HG03575 (cell line): Measurements from ENCODE around the gene MXI1.
"Not testable (repeated sequence)": the region's sequence is repeated elsewhere in the genome, so short reads cannot be mapped to it uniquely, and the experiment has no call there.

Source experiments
- ATAC-seq: cut with Tn5 transposase; IDR thresholded peaks from one replicate; pipeline ENCODE4 v1.9.1; 2021; ENCODE audit not compliant: unreplicated experiment, insufficient number of reproducible peaks, low FRiP score; ENCODE audit errors: extremely low read depth

MXI1 gene

DNA sequence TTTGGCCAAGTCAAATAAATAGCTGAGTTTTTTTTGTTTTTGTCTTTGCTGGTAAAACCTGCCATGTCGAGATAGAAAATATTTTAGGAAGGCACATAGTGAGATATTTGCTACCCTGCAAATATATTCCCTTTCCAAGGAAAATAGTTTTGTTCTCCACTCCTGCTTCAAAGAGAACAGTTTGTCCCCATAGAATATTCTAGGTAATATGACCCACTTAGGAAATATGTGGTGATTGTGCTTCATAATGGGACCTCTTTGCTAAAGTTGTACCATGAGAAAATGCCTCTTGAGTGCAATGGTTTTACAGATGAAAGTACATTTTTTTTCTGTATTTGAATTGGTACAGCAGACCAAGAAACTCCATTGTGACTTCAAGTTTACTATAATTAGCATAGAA lies 55.8 kb downstream of the MXI1 start:
- no peak for ATAC-seq

DNA sequence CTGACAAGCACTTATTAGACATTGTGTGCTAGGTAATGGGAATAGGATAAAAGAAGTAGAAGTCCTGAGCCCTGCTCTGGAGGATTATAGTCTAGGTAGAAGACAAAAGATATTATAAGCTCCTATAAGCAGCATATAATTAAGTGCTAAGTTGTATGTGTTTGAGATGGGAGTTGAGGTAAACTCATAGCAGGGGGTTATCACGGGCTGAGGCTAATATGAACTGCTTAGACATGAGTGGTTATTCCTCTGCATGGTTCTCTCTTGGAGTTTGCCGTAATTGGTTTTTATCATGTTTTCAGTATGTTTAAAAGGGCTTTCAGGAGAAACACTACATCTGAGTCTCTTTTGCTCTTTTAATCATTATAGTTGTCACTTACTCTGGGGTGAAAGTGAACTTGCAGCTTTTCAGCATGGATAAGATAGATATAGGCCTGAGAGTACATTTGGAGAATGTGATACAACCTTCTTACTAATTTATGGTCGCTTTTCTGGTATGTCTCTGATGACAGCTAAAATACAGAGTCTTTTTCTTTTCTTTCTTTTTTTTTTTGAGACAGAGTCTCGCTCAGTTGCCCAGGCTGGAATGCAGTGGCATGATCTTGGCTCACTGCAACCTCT lies 58.3 kb downstream of the MXI1 start:
- no peak for ATAC-seq

DNA sequence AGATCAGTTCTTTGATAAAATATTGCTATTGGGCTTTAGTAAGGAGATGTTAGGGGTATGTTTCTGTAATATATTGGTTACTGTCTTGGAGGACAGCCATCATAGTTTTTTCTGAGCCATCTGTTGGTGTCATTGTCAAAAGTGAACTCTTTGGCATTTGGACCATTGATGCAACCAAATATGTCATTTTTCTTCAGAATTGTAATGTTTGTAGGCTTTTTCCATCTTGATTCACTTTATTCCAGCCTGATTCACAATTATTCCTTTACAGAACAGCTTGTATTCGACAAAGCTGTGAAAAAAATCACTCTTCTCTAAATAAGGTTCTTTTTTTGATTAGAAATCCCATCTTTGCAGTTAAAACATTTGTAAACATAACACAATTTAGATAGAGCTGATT lies 59.9 kb downstream of the MXI1 start:
- no peak for ATAC-seq

DNA sequence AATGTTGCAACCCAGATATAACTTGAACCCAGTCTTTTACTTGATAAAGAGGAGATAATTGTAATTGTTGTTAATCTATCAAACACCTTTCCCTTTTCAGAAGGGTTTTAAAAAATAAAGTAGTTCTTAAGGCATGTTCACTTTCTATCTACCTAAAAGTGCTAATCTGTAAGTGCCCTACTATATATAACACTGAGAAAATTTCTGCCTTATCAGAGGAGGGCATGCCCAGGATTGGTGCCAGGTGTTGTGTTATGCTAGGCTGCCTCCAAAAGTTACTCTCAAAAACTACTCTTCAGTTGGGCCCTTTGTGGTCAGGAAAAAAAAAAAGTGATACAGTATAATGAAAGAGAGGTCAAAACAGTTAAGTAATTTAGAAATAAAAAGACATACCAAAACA lies 61.0 kb downstream of the MXI1 start:
- no peak for ATAC-seq

DNA sequence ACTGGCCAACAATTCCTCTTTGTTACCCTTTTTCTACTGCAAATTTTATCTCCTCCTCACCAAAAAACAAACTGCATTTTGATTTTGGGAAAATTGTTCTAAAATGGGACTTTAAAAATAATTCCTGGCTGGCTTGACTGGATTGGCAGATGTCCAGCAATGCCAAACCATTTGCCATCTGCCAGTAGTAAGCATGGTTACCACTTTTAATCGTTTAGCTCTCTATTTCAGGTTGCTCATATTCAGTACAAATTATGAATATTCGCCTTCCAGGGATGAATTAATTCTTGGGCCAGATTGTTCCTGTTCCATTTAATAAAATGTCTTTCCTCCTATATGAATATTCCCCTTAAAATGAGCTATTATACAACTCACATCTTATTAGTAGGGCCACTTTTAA lies 61.6 kb downstream of the MXI1 start:
- ATAC-seq: no peak

DNA sequence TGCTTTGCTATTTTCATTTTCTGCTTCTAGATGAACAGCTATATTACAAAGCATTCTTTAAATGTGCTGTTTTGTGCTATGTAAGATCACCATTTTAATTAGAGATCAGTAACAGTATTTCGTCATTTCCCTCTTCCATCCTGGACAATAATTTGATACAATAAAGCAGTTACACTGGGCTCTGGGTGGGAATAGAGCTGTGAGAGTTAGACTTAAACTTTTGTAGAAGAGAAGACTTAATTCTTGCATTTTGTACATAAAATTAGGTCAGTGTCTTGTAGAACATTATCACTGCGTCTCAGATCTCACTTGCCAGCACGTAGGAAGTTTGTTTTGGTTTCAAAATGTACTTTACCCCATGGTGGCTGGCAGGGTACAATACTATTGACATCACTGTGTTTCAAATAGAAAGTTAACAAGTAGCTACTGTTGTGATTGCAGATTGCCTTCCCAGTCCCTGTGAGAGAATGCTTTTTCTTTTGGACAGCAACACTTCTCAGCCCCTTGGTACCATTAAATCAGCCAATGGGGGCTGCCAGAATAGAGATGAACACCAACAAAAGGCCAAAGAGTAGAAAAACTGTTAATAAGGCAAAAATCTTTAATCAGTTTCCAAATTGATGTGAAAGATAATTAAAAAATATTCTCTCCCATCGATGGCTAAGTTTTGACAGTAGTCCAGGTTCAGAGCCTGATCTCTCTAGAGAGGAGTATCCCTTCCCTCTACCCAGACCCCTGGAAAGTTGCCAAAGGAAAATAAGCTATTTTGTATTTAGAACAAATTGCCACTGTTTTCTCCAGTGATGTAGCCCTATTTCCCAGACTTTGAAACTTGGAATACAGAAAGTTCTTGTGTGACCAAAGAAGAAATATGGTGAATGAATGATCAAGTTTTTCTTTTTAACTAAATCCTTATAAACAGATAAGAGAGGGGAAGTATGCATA lies 62.2 kb downstream of the MXI1 start:
- ATAC-seq: peak; percentile 41

DNA sequence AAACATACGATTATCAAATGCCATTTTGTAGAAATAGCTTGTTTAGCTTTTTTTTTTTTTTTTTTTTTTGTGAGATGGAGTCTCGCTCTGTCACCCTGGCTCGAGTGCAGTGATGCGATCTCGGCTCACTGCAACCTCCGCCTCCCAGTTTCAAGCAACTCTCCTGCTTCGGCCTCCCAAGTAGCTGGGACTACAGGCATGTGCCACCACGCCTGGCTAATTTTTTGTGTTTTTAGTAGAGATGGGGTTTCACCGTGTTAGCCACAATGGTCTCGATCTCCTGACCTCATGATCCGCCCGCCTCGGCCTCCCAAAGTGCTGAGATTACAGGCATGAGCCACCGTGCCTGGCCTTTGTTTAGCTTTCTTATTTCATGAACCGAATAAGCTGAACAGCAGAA lies 65.6 kb downstream of the MXI1 start:
- ATAC-seq: not testable (repeated sequence)

DNA sequence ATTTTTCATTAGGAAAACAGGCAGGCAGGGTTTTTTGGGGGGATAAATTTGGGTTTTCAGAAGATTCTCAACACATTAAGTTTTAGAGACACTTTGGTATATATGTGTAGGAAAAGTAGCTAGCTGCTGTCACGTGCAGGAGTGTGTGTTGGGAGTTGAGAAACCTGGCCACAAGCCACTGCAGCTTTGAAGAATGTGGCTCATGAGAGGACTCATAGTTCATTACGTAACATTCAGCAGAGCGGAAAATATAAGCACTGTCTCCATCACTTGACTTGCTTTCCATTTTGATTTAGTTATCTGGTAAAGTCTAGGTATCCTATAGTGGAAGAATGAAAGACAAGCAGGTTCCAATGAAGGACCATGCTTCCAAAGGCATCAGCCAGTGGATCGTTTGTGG lies 66.1 kb downstream of the MXI1 start:
- no peak for ATAC-seq

DNA sequence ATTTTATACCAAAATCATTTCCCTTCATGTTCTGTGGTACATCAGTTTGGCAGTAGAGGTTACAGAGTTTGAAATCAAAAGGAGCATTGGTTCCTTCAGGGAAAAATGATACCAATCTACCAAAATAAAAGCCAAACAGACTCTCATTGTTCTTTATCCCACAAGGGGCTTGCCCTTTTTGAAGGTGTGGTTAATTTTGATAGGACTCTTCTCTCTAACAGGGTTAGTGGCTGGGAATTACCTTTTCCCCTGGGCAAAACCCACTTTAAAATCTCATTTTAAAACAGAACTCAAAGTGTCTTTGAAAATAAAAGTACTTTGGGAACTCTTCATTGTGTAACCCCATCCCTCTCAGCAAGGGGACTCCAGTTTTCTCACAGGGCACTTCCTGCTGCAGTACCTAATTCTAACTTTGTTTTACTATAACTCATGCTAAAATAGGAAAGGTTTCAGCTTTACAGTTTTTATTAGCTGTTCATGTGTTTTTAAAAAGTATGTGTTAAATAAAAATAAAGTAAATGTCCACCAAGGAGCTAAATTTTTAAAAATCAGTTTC lies 66.7 kb downstream of the MXI1 start:
- no peak for ATAC-seq

DNA sequence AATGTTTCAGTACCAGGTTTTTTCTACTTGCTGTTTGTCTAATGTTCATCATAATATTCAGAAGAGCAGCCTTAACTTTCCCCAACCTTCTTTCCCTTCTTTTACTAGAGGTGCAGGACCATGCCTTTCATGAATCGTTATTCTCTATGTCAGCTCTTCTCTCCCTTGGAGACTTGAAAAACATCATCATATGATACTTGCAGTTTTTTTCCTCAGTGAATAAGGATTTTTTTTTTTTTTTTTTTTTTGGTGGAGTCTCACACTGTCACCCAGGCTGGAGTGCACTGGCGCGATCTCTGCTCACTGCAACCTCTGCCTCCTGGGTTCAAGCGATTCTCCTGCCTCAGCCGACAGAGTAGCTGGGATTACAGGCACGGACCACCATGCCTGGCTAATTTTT lies 67.2 kb downstream of the MXI1 start:
- no peak for ATAC-seq

DNA sequence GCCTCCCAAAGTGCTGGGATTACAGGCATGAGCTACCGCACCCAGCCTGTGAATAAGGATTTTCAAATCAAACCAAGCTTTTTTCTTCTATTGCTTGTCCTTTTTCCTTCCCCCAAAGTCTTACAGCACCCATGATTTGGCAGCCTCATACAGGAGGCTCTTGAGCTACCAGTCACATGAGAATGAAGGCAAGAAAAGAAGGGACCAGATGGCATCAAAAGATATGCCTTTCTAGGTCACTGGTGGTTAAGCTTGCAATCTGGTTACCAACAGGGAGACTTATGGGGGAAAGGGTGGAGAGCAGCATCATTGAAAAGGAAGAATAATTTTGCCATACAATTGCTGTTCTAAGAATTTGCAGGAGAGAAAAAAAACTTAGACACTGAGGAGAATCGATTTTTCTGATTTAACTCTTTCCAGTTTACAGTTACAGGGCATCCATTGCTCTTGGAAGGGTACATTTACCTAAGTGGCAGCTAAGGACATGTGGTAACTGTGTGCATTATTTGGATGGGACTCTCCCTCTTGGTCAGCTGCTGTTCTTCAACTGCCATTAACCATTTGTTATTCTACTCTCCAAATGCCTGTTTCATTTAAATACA lies 67.8 kb downstream of the MXI1 start:
- no peak for ATAC-seq

DNA sequence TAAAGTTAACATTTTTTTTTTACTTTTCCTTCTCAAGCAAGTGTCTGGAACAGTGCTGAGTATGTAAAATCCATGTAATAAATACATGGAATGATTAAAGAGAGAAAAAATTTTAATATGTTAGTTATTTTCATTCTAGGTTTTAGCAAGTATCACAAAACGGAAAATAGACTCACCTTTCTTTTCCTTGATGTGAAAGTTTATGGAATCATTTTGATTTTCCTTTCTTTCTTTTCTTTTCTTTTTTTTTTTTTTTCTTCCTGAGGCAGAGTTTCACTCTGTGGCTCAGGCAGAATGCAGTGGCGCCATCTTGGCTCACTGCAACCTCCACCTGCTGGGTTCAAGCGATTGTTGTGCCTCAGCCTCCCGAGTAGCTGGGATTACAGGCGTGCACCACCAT lies 69.2 kb downstream of the MXI1 start:
- no peak for ATAC-seq

DNA sequence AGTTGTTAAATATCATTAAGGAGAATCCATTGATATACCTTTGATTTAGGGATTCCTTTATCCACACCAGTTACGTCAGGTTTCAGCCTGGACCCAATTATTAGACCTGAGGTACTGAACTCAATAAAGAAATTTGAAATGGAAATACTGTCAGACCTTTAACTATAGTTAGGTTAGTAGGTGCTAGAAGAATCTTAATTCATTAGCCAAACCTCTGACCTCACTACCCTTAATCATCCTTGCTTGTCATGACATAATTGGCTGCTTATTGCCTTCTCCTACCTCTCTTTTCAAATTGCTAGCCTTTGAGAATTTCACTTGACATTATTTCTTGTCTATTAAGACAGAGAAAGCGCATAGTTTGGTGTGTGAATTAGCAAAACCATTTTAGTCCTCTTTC lies 70.2 kb downstream of the MXI1 start:
- ATAC-seq: no peak

DNA sequence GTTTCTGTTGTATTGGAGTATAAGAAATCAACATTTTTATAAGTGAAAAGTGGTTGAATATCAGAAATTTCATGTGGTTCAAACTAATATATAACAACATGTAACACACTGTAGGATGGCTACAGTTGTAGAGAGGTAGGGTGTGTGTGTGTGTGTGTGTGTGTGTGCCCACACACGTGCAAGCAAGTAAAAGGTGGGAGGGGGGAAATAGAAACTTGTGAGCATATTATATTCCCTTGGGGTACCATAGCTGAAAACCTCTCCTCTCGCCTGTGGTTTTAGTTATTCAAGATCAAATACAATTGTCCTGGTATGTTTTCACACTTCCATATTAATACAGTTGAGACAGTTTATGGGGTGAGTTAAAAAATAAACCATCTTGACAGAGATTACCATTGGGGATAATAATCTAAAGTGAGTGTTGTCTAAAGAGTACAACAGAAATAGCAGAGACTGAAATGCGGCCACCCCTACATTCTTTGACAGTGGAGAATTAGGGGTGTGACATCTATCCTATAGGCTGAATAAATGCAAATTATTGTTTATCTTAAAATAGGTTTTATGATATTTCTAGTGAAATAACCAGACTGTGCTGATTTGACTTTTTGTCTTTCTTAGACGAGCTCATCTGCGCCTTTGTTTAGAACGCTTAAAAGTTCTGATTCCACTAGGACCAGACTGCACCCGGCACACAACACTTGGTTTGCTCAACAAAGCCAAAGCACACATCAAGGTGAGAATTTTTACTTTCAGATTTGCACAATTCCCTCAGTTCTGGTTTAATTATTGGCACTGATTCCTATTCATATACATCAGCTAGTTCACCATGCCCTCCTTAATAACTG lies 71.4 kb downstream of the MXI1 start:
- ATAC-seq: no peak

DNA sequence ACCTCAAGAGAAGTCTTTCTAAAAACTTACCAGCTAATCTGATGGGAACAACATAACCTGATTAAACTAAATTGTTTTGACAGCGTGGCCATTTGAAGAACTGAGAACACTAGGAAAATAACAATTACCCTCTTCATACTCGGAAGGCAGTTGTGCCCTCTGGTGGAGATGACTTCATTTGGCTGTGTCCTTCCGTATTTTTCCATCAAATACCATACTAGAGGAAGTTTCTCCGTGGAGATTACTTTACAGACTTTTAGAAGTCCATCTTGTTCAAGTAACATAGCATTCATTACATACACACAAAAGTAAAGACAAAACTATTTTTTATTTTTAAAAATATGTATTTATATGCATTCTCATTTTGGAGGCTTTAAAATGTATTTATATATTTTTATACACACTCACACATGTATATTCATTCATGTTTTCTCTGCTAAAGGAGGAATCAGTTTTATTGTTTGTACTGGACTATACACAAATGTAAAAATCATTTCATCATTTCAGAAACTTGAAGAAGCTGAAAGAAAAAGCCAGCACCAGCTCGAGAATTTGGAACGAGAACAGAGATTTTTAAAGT lies 72.1 kb downstream of the MXI1 start:
- ATAC-seq: no peak

DNA sequence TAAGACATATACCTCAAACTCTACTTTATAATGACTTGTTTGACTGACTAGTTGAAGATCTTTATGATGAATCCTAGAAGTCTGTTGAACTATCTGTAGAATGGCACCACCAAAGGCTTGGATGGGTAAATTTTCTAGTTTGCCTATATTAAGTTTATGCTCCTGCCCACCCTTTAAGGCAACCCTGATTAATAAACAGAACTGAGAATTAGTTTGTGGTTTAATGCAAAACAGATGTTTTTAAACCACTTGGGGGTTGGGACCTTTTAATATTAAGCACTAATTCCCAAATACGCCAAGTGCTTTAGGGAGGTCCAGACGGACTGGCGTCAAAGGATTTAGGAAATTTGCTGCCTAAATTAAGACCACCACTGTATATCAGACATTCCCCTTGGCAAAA lies 76.9 kb downstream of the MXI1 start:
- ATAC-seq: no peak

DNA sequence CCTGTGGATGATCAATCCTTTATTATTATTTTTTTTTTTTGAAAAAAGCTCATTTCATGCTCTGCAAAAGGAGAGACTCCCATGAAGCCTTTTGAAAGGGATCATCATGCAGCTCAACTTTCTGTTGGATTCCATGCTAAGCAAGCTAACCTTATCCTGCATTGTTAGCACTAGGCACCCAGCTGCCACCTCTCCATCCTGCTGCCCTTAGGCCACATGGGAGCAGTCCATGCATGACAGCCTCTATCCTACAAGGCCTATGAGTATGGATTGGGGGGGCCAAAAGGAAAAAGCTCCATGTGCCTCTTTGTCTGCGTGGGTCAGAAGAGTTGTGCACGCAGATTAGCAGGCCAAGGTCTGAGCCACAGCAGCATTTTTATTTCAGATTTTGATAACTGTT lies 78.1 kb downstream of the MXI1 start:
- ATAC-seq: no peak

DNA sequence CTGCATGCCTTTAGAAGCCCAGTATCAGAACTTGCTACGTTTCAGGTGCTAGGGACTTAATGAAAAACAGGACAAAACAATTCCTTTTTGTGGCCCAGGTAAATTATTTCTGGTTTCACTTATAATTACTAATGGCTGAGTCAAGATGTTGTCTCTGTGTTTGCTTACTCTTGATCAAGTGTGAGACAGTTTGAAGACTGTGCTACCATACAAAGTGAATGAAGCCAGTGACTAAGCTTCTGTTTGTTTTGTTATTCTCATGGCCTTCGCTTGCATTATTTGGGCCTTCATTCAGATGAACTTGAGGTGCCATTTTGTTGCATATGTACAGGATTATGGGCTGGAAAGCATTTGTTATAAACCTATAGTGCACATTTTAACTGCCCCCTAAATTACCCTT lies 79.4 kb downstream of the MXI1 start:
- no peak for ATAC-seq

DNA sequence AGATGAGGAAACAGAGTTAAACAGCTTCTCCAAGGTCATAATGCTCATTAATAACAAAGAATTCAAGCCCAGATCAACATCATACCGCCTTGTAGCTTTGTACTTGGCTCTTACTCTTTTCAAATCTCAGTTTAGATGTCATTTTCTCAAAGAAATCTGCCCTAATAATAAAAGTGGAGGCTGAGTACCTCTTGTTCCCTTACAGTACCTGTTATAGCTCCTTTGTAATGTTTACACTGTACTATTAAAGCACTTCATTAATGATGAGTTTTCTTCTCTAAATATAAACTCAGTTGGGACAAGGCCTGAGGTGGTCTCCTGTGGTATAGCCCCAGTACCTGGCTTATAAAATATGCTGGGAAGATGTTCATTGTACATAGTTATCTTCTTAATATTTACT lies 89.6 kb downstream of the MXI1 start:
- no peak for ATAC-seq
